ENCODE measurements around the gene QSER1. TPM values are rescaled to one million over a fixed set of nuclear protein-coding genes. Genes with fewer than 3 reads are reported as not detected.
"Not testable (repeated sequence)": the region's sequence is repeated elsewhere in the genome, so short reads cannot be mapped to it uniquely, and the experiment has no call there.

Gene QSER1
- total RNA-seq, 6 experiments from 2014 or later = 20.2 to 26.4 (median 24.0) TPM

DNA sequence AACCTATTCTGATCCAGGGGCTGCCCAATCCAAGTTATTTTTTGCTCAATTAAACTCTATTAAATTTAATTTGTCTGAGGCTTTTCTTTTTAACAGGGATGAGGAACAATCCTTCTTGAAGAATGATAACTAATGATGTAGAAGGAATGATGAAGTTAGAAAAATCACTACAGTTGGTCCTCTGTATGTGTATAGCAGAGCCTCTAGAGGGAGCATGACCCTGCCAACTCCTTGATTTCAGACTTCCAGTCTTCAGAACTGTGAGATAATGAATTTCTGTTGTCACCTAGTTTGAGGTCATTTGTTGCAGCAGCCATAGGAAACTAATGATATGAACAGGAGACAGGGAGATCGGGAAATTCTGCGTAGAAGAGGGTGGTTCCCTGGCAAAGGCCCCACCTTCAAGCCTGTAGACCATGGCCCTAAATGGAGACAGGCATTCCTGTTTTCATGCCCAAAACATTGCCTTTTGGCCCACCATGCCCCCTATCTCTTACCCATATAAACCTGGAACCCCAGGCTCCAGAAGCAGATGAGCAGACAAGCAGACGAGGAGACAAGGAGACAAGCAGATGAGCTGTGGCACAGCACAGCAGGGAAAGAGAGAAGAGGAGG is 7.7 kb upstream of the QSER1 start:
- no peaks in the 10 kb centered on the region for H3K9me3 Mint-ChIP-seq
- no peak overlapping the region for H3K27ac Mint-ChIP-seq
- H3K4me3 Mint-ChIP-seq = no peak overlapping the region
- H3K27me3 Mint-ChIP-seq (ENCODE audit: insufficient read depth) = peaks cover 18% of the 10 kb centered on the region
- TF ChIP-seq, protein P1, sequence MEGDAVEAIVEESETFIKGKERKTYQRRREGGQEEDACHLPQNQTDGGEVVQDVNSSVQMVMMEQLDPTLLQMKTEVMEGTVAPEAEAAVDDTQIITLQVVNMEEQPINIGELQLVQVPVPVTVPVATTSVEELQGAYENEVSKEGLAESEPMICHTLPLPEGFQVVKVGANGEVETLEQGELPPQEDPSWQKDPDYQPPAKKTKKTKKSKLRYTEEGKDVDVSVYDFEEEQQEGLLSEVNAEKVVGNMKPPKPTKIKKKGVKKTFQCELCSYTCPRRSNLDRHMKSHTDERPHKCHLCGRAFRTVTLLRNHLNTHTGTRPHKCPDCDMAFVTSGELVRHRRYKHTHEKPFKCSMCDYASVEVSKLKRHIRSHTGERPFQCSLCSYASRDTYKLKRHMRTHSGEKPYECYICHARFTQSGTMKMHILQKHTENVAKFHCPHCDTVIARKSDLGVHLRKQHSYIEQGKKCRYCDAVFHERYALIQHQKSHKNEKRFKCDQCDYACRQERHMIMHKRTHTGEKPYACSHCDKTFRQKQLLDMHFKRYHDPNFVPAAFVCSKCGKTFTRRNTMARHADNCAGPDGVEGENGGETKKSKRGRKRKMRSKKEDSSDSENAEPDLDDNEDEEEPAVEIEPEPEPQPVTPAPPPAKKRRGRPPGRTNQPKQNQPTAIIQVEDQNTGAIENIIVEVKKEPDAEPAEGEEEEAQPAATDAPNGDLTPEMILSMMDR (IDR thresholded peaks at IDR 0.05) = peak; percentile 77
- DNase-seq = peak; percentile 5
- no peaks in the 10 kb centered on the region for H3K36me3 Mint-ChIP-seq (ENCODE audit: low read depth)
- H3K4me1 Mint-ChIP-seq (ENCODE audit: low read depth) = peaks cover 21% of the 10 kb centered on the region

DNA sequence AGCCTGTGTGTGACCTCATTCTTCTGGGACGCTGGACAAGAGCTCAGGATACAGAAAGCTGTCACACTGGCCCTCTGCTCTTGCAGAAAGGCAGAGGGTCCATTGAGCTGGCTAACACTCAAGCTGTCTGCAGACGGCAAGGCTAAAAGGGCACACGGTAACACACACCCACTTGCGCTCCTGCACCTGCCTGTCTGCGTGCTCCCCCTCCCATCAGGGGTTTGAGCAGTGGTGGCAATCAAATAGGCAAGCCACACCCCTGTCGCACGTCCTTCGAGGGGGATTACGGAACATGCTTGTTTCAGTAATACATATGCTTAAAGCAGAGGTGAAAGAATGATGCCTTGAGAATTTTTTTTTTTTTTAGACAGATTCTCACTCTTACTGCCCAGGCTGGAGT is 7.1 kb upstream of the QSER1 start:
- no peak overlapping the region for H3K4me3 Mint-ChIP-seq
- no peak overlapping the region for H3K27ac Mint-ChIP-seq
- H3K27me3 Mint-ChIP-seq (ENCODE audit: insufficient read depth) = peaks cover 19% of the 10 kb centered on the region
- no peaks in the 10 kb centered on the region for H3K9me3 Mint-ChIP-seq
- H3K4me1 Mint-ChIP-seq (ENCODE audit: low read depth) = peaks cover 21% of the 10 kb centered on the region
- TF ChIP-seq, protein P1 (IDR thresholded peaks at IDR 0.05) = no peak
- no peak for DNase-seq
- H3K36me3 Mint-ChIP-seq (ENCODE audit: low read depth) = no peaks in the 10 kb centered on the region

DNA sequence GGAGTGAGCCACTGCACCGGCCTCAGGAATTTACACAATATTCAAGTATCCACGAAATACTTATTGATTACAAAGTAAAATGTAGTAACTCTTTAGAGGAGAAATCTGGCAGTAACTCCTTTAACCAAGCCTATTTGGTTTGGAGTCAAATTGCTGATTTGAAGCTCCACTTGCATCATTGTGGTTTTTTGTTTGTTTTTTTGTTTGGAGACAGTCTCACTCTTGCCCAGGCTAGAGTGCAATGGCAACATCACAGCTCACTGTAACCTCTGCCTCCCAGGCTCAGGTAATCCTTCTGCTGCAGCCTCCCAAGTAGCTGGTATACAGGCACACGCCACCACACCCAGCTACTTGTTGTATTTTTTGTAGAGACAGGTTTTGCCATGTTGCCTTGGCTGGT is 6.4 kb upstream of the QSER1 start:
- Mint-ChIP-seq H3K27me3 (ENCODE audit: insufficient read depth) (peaks cover 14% of the 10 kb centered on the region), H3K36me3 (ENCODE audit: low read depth) (no peaks in the 10 kb centered on the region), H3K4me3 (no peak overlapping the region), H3K9me3 (no peaks in the 10 kb centered on the region), H3K27ac (no peak overlapping the region), H3K4me1 (ENCODE audit: low read depth) (peaks cover 22% of the 10 kb centered on the region)
- TF ChIP-seq, protein P1 (IDR thresholded peaks at IDR 0.05) = no peak
- DNase-seq = no peak

DNA sequence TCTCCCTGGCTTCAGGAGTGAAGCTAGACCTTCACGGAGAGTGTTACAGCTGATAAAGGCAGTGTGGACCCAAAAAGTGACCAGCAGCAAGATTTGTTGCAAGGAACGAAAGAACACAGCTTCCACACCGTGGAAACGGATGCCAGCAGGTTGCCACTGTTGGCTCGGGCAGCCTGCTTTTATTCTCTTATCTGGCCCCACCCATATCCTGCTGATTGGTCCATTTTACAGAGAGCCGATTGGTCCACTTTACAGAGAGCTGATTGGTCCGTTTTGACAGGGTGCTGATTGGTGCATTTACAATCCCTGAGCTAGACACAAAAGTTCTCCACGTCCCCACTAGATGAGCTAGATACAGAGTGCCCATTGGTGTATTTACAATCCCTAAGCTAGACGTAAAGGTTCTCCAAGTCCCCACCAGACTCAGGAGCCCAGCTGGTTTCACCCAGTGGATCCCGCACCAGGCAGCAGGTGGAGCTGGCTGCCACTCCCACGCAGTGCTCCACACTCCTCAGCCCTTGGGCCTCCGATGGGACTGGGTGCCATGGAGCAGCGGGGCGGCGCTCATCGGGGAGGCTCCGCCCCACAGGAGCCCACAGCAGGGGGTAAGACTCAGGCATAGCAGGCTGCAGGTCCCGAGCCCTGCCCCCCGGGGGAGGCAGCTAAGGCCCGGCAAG is 4.8 kb upstream of the QSER1 start:
- H3K27me3 Mint-ChIP-seq (ENCODE audit: insufficient read depth); H3K36me3 Mint-ChIP-seq (ENCODE audit: low read depth); H3K9me3 Mint-ChIP-seq; H3K27ac Mint-ChIP-seq; DNase-seq; H3K4me3 Mint-ChIP-seq: not testable (repeated sequence)
- H3K4me1 Mint-ChIP-seq (ENCODE audit: low read depth) = peaks cover 28% of the 10 kb centered on the region

DNA sequence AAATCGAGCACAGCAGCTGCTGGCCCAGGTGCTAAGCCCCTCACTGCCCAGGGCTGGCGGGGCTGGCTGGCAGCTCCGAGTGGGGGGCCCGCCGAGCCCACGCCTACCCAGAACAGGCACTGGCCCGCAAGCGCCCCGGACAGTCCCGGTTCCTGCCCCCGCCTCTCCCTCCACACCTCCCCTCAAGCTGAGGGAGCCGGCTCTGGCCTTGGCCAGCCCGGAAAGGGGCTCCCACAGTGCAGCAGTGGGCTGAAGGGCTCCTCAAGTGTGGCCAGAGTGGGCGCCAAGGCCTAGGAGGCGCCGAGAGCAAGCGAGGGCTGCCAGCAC is 4.3 kb upstream of the QSER1 start:
- not testable (repeated sequence) for H3K9me3 Mint-ChIP-seq; H3K4me3 Mint-ChIP-seq; DNase-seq; H3K27ac Mint-ChIP-seq; H3K36me3 Mint-ChIP-seq (ENCODE audit: low read depth); H3K27me3 Mint-ChIP-seq (ENCODE audit: insufficient read depth)
- H3K4me1 Mint-ChIP-seq (ENCODE audit: low read depth) = peaks cover 28% of the 10 kb centered on the region

DNA sequence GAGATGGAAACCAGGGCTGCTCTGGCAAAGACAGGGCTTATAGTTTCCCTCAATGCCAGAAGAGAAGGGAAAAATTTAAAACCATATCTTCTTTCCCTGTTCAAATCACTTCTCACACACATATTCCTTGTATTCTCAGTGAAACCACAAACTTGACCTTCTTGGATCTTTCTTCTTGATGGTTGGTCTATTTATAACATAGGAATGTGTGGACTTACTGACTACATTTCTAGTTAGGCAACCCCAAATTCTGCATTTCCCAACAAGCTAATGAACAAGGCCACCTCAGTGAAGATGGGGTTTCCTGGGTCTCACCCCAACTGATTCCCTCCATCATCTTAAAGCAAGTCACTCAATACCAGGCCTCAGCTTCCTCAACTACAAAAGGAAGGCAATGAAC is 3.8 kb upstream of the QSER1 start:
- Mint-ChIP-seq H3K4me1 (ENCODE audit: low read depth) (peaks cover 28% of the 10 kb centered on the region), H3K27ac (no peak overlapping the region; the same call in 1 of the 2 replicates), H3K4me3 (peak overlapping the region; percentile 15; the same call in 1 of the 2 replicates), H3K9me3 (no peaks in the 10 kb centered on the region), H3K36me3 (ENCODE audit: low read depth) (no peaks in the 10 kb centered on the region), H3K27me3 (ENCODE audit: insufficient read depth) (peaks cover 3% of the 10 kb centered on the region)
- DNase-seq = peak; percentile 78
- TF ChIP-seq, protein P1 (IDR thresholded peaks at IDR 0.05) = no peak
